Measurements from ENCODE around the gene PAM. TPM values are rescaled to one million over a fixed set of nuclear protein-coding genes. Genes with fewer than 3 reads are reported as not detected.

PAM gene
- total RNA-seq, 1 experiment from 2014 or later = 60.3 TPM

DNA sequence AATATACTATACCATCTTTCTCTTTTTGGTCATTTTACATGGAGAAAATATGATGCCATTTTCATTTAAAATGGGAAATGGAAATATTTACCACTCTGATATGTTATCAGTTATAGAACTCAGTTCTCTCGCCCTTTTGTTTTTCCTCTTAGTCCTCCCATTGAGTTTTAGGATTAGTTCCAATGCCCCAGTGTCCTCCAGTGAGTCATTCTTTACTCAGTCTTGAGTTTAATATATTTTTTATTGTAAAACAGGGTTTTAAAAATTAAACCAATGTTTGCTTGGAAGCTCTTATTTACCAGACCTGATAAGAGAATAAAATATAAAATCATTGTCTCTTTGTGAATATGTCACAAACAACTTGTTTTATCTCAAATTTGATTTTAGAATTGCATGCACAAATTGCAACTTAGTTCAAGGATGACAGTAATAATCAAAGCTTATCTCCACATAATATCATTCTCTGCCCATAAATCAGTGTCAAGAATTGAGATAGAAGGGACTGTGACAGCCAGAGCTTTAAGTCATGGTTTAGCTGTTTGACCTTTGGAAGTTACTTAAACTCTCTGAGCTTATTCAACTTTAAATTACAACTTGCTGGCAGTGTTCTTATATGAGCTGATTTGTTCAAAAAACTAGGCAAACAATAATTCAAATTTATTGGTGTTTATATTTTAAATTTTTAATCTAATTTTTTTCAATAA, 166.4 kb downstream of the PAM start:
- TF ChIP-seq, protein P1, sequence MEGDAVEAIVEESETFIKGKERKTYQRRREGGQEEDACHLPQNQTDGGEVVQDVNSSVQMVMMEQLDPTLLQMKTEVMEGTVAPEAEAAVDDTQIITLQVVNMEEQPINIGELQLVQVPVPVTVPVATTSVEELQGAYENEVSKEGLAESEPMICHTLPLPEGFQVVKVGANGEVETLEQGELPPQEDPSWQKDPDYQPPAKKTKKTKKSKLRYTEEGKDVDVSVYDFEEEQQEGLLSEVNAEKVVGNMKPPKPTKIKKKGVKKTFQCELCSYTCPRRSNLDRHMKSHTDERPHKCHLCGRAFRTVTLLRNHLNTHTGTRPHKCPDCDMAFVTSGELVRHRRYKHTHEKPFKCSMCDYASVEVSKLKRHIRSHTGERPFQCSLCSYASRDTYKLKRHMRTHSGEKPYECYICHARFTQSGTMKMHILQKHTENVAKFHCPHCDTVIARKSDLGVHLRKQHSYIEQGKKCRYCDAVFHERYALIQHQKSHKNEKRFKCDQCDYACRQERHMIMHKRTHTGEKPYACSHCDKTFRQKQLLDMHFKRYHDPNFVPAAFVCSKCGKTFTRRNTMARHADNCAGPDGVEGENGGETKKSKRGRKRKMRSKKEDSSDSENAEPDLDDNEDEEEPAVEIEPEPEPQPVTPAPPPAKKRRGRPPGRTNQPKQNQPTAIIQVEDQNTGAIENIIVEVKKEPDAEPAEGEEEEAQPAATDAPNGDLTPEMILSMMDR (IDR thresholded peaks at IDR 0.05; ENCODE audit: unreplicated experiment) = no peak
- H3K4me3 Mint-ChIP-seq (ENCODE audit: unreplicated experiment) = no peak overlapping the region
- CTCF ChIA-PET = interaction anchor here (1.5 kb wide), 1 partner anchor 11 kb away, joined by 3 read pairs; no protein-coding TSS in a partner anchor
- no peaks in the 10 kb centered on the region for H3K4me1 Mint-ChIP-seq (ENCODE audit: insufficient read depth, unreplicated experiment)
- no peaks in the 10 kb centered on the region for H3K27me3 Mint-ChIP-seq (ENCODE audit: insufficient read depth, unreplicated experiment)
- no peaks in the 10 kb centered on the region for H3K36me3 Mint-ChIP-seq (ENCODE audit: insufficient read depth, unreplicated experiment)
- no peak overlapping the region for H3K27ac Mint-ChIP-seq (ENCODE audit: low read depth, unreplicated experiment)
- H3K9me3 Mint-ChIP-seq (ENCODE audit: unreplicated experiment) = no peaks in the 10 kb centered on the region
- POLR2A ChIA-PET = interaction anchor here (0.7 to 0.9 kb wide), 2 partner anchors 11 to 23 kb away, joined by 3 to 5 read pairs; no protein-coding TSS in a partner anchor
- intact Hi-C loops (cut with micrococcal nuclease) = no loop called here
- no TSS peak for BruUV-seq (replicated peaks)
- DNase-seq (ENCODE audit: unreplicated experiment) = no peak

DNA sequence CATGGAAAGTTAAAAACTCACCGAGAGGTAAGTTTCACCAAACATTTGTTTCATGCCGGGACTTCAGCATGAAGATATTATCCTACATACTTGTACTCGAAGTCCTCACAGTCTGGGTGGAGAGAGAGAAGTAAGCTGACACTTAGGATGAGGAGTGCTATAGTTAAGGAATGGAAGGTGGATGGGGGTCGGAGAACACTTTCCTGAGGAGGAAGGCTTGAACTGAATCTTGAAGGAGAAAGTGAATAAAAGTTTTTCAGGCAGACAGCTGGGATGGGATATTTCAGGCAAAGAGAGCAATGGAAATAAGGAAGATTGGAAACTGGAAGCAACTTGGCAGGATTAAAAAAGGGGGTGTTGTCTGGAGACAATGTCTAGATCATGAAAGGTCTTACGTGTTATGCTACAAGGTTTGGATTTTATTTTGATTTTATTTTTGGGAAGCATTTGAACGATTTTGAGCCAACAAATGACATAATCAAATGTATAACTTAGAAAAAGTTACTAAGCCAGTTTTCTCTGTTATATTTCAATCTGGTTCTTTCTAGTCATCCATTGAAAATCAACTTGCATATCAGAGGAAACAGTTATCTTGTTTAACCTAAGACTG, 167.1 kb downstream of the PAM start:
- TF ChIP-seq, protein P1 (IDR thresholded peaks at IDR 0.05; ENCODE audit: unreplicated experiment) = no peak
- no peak overlapping the region for H3K27ac Mint-ChIP-seq (ENCODE audit: low read depth, unreplicated experiment)
- H3K9me3 Mint-ChIP-seq (ENCODE audit: unreplicated experiment) = no peaks in the 10 kb centered on the region
- H3K4me1 Mint-ChIP-seq (ENCODE audit: insufficient read depth, unreplicated experiment) = no peaks in the 10 kb centered on the region
- intact Hi-C loops (cut with micrococcal nuclease) = no loop called here
- ChIA-PET POLR2A (interaction anchor here (0.9 kb wide), 1 partner anchor 12 kb away, joined by 5 read pairs; no protein-coding TSS in a partner anchor), CTCF (interaction anchor here (1.3 to 1.5 kb wide), 2 partner anchors 10 to 141 kb away, joined by 3 to 4 read pairs; no protein-coding TSS in a partner anchor)
- no peaks in the 10 kb centered on the region for H3K27me3 Mint-ChIP-seq (ENCODE audit: insufficient read depth, unreplicated experiment)
- DNase-seq (ENCODE audit: unreplicated experiment) = no peak
- H3K4me3 Mint-ChIP-seq (ENCODE audit: unreplicated experiment) = no peak overlapping the region
- no TSS peak for BruUV-seq (replicated peaks)
- H3K36me3 Mint-ChIP-seq (ENCODE audit: insufficient read depth, unreplicated experiment) = peaks cover under 1% of the 10 kb centered on the region

DNA sequence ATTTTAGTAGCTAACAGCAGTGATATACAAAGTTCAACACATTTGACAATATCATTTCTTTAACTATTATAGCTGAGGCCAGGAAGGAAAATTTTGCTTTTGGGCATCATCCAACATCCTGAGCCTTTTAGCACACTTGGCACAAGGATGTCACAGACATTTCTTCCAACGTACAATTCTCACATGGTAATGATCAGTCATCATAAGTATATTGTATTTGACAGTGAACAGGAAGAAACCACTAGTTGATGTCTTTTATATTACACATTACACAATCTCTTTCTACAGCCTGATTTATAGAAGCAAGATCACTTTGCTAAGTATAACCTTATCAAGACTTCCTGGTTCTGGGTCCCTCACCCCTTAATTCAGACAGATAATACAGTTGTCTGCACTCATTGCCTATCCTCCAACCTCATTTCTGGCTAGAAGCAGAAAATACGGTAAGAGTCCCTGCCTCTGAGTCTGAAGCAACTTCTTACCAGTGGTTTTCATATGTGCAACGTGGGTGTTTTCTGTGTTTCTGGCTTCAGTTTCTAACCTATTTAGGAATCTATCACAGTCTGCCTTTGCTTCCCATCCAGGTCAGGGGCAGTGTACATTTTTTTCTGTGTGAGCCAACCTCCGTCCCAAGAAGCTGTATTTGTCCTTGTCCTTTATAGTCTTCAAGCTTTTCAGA, 167.8 kb downstream of the PAM start:
- H3K27me3 Mint-ChIP-seq (ENCODE audit: insufficient read depth, unreplicated experiment) = no peaks in the 10 kb centered on the region
- TF ChIP-seq, protein P1 (IDR thresholded peaks at IDR 0.05; ENCODE audit: unreplicated experiment) = no peak
- ChIA-PET POLR2A (no interaction called here), CTCF (interaction anchor here (0.5 to 1.5 kb wide), 3 partner anchors 9 to 283 kb away, joined by 3 to 4 read pairs (median 3); no protein-coding TSS in a partner anchor)
- peaks cover 5% of the 10 kb centered on the region for H3K36me3 Mint-ChIP-seq (ENCODE audit: insufficient read depth, unreplicated experiment)
- no TSS peak for BruUV-seq (replicated peaks)
- DNase-seq (ENCODE audit: unreplicated experiment) = no peak
- no peaks in the 10 kb centered on the region for H3K4me1 Mint-ChIP-seq (ENCODE audit: insufficient read depth, unreplicated experiment)
- no peak overlapping the region for H3K4me3 Mint-ChIP-seq (ENCODE audit: unreplicated experiment)
- H3K27ac Mint-ChIP-seq (ENCODE audit: low read depth, unreplicated experiment) = no peak overlapping the region
- no peaks in the 10 kb centered on the region for H3K9me3 Mint-ChIP-seq (ENCODE audit: unreplicated experiment)
- intact Hi-C loops (cut with micrococcal nuclease) = no loop called here

DNA sequence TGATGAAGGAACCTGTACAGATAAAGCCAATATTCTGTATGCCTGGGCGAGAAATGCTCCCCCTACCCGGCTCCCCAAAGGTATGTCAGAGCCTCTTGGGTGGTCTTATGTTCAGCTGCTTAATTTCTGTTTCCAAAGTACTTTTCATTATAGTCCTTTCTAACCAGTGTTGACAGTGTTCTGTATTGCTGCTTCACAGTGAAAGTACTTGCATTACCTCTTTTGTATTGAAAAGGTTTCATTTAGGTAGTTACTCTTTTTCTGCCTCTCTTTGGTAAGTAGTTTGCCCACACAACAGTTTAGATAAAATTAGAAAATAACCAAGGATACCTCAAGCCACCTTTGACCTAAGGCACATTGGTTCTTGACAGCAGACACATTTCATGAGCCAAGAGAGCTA, 169.9 kb downstream of the PAM start:
- no TSS peak for BruUV-seq (replicated peaks)
- intact Hi-C loops (cut with micrococcal nuclease) = no loop called here

More for the DNA sequence above, 169.9 kb downstream of the PAM start:
- ChIA-PET POLR2A (interaction anchor here (0.6 kb wide), 1 partner anchor 17 kb away, joined by 3 read pairs; no protein-coding TSS in a partner anchor), CTCF (interaction anchor here (1.1 kb wide), 1 partner anchor 66 kb away, joined by 3 read pairs; no protein-coding TSS in a partner anchor)
- no peak overlapping the region for H3K27ac Mint-ChIP-seq (ENCODE audit: low read depth, unreplicated experiment)
- no peaks in the 10 kb centered on the region for H3K27me3 Mint-ChIP-seq (ENCODE audit: insufficient read depth, unreplicated experiment)
- DNase-seq (ENCODE audit: unreplicated experiment) = no peak
- no peaks in the 10 kb centered on the region for H3K4me1 Mint-ChIP-seq (ENCODE audit: insufficient read depth, unreplicated experiment)
- no peaks in the 10 kb centered on the region for H3K9me3 Mint-ChIP-seq (ENCODE audit: unreplicated experiment)
- H3K36me3 Mint-ChIP-seq (ENCODE audit: insufficient read depth, unreplicated experiment) = peaks cover 5% of the 10 kb centered on the region
- H3K4me3 Mint-ChIP-seq (ENCODE audit: unreplicated experiment) = no peak overlapping the region
- TF ChIP-seq, protein P1 (IDR thresholded peaks at IDR 0.05; ENCODE audit: unreplicated experiment) = no peak
